B cell (primary cell): ENCODE data around the gene PRDM10. TPM values are rescaled to one million over a fixed set of nuclear protein-coding genes. Genes with fewer than 3 reads are reported as not detected.
"Not testable (repeated sequence)": the region's sequence is repeated elsewhere in the genome, so short reads cannot be mapped to it uniquely, and the experiment has no call there.

Experiments
- ATAC-seq: fragments of 200-7000 bp; cut with Tn5 transposase; one replicate; pipeline ENCODE4 v1.10.0; 2021; ENCODE audit warnings: low read depth, mild to moderate bottlenecking, moderate number of reproducible peaks, moderate library complexity
- CTCF ChIA-PET: fragments of 350-600 bp; sonication (Branson Sonifier 250); formaldehyde crosslinking; loops from one replicate; lab custom pipeline; 2021; ENCODE audit warnings: antibody characterized with exemption, inconsistent platforms; lab: Charles Lee
- POLR2A ChIA-PET: fragments of 350-600 bp; sonication (Branson Sonifier 250); formaldehyde crosslinking; loops from one replicate; lab custom pipeline; 2021; ENCODE audit warnings: antibody characterized with exemption; lab: Charles Lee
- DNase-seq: peaks from one replicate; pipeline ENCODE4 v3.0.0; 2013
- H2AFZ ChIP-seq: 2 replicates; pipeline ENCODE4 v1.6.1; 2012; ENCODE audit warnings: mild to moderate bottlenecking, low read depth, low read length; ENCODE audit not compliant: insufficient read depth, poor library complexity, severe bottlenecking
- H3K27ac ChIP-seq, 2 donors: 1 replicate in 1 of 2; 2 replicates in 1 of 2; pipeline ENCODE4 v1.5.1; 2012 to 2013; ENCODE audit warnings: low read length in 2 of 2, mild to moderate bottlenecking in 2 of 2, moderate library complexity in 1 of 2
- H3K27me3 ChIP-seq, 4 experiments: fragments of 200-600 bp in 1 of 4; sonication (generic) in 1 of 4; replicated peaks in 1 of 4; 1 replicate in 2 of 4; 2 replicates in 2 of 4; pipeline versions ENCODE4 v1.6.1 to v1.7.0; 2013 to 2016; ENCODE audit warnings: low read length in 3 of 4, mild to moderate bottlenecking in 2 of 4, mixed read lengths in 1 of 4, moderate library complexity in 1 of 4; ENCODE audit not compliant: insufficient read depth in 4 of 4, control insufficient read depth in 3 of 4; ENCODE audit errors: control extremely low read depth in 1 of 4
- H3K36me3 ChIP-seq, 2 experiments: replicated peaks in 1 of 2; 1 replicate in 1 of 2; 2 replicates in 1 of 2; pipeline versions ENCODE4 v1.6.1 to v1.7.1; 2013; ENCODE audit warnings: low read length in 1 of 2; ENCODE audit not compliant: insufficient read depth in 2 of 2, control insufficient read depth in 1 of 2; ENCODE audit errors: control extremely low read depth in 1 of 2, extremely low read depth in 1 of 2
- H3K4me1 ChIP-seq, 2 donors: fragments of 200-600 bp in 1 of 2; sonication (generic) in 1 of 2; 1 replicate in 1 of 2; 2 replicates in 1 of 2; pipeline versions ENCODE4 v1.5.1 to v1.6.1; 2013 to 2017; ENCODE audit warnings: low read length in 2 of 2; ENCODE audit not compliant: control insufficient read depth in 2 of 2, insufficient read depth in 2 of 2
- H3K4me2 ChIP-seq: replicated peaks from 2 replicates; pipeline ENCODE3; 2012; ENCODE audit warnings: mild to moderate bottlenecking, low read depth, low read length; ENCODE audit not compliant: poor library complexity, severe bottlenecking
- H3K4me3 ChIP-seq, 5 experiments: fragments of 200-600 bp in 1 of 5; sonication (generic) in 1 of 5; 1 replicate in 3 of 5; 2 replicates in 2 of 5; pipeline versions ENCODE4 v1.5.1 to v1.7.0; 2011 to 2016; ENCODE audit warnings: low read length in 4 of 5, mild to moderate bottlenecking in 4 of 5, low read depth in 2 of 5, control low read depth in 1 of 5, moderate library complexity in 1 of 5; ENCODE audit not compliant: insufficient read depth in 1 of 5; ENCODE audit errors: control extremely low read depth in 1 of 5, extremely low read depth in 1 of 5
- H3K79me2 ChIP-seq: fragments of 200-600 bp; sonication (generic); one replicate; pipeline ENCODE4 v1.6.0; 2016; ENCODE audit warnings: low read length; ENCODE audit not compliant: control insufficient read depth, insufficient read depth
- H3K9ac ChIP-seq: fragments of 200-600 bp; sonication (generic); 2 replicates; pipeline ENCODE4 v1.6.1; 2017; ENCODE audit warnings: mild to moderate bottlenecking, low read length, moderate library complexity
- H3K9me3 ChIP-seq, 3 donors: one replicate each; pipeline versions ENCODE4 v1.6.1 to v1.7.1; 2013; ENCODE audit warnings: low read length in 2 of 3; ENCODE audit not compliant: control insufficient read depth in 2 of 3, insufficient read depth in 1 of 3; ENCODE audit errors: control extremely low read depth in 1 of 3
- H4K20me1 ChIP-seq: 2 replicates; pipeline ENCODE4 v1.6.0; 2012; ENCODE audit warnings: mild to moderate bottlenecking, low read length; ENCODE audit not compliant: insufficient read depth, control insufficient read depth, poor library complexity, severe bottlenecking
- H3K27ac Mint-ChIP-seq: one replicate; pipeline ENCODE4 v1.8.0; 2021; ENCODE audit warnings: mixed read lengths
- H3K27me3 Mint-ChIP-seq: one replicate; pipeline ENCODE4 v1.8.0; 2021; ENCODE audit warnings: mixed read lengths
- H3K4me1 Mint-ChIP-seq: one replicate; pipeline ENCODE4 v1.8.0; 2021; ENCODE audit warnings: mixed read lengths
- H3K4me3 Mint-ChIP-seq: one replicate; pipeline ENCODE4 v1.8.0; 2021; ENCODE audit warnings: mixed read lengths
- H3K9me3 Mint-ChIP-seq: one replicate; pipeline ENCODE4 v1.8.0; 2022; ENCODE audit warnings: mixed read lengths; ENCODE audit not compliant: insufficient read depth
- CTCF ChIP-seq: fragments of 200-600 bp; IDR thresholded peaks from one replicate; pipeline ENCODE4 v1.8.0; 2022; ENCODE audit warnings: antibody characterized with exemption, mild to moderate bottlenecking
- EZH2 ChIP-seq: IDR thresholded peaks from 2 replicates; pipeline ENCODE4 v1.6.1; 2012; ENCODE audit warnings: borderline replicate concordance, low read depth, mild to moderate bottlenecking, moderate library complexity, low read length; ENCODE audit not compliant: insufficient read depth, poor library complexity, severe bottlenecking
- WGBS: methylation state at CpG from one replicate; pipeline ENCODE4 v1.1.5; 2013; ENCODE audit warnings: missing lambda C conversion rate; ENCODE audit not compliant: insufficient coverage; 5-methylcytosine and 5-hydroxymethylcytosine counted together
- intact Hi-C: fragments of 100-400 bp; cut with micrococcal nuclease; formaldehyde crosslinking; loops from one replicate; pipeline ENCODE4 v1.10.0; 2022
- polyA plus RNA-seq: library from polyadenylated mRNA; depleted of rRNA; stranded (reverse); fragments of >200 nt; gene quantifications from 2 replicates; pipeline ENCODE4 v1.2.3, GENCODE V29; 2012
- total RNA-seq, 2 donors: library from RNA; stranded (reverse); fragments of 120-200 nt in 1 of 2; gene quantifications; 1 replicate in 1 of 2; 2 replicates in 1 of 2; pipeline versions ENCODE4 v1.2.3 to v1.2.4, GENCODE V29; 2013 to 2022

The PRDM10 gene
- total and polyA plus RNA-seq, 2 donors (not counting 1 experiment from before 2014, with no cell fraction given) = 4.5 to 17.5 TPM

- H2AFZ ChIP-seq = no peak overlapping the region
- Mint-ChIP-seq H3K4me3 (no peak overlapping the region), H3K4me1 (peaks cover 13% of the 10 kb centered on the region), H3K9me3 (peaks cover 4% of the 10 kb centered on the region), H3K27ac (no peak overlapping the region), H3K27me3 (peaks cover 49% of the 10 kb centered on the region)
- no peak overlapping the region for H3K27ac ChIP-seq
- intact Hi-C loops = no loop called here
- H3K27me3 ChIP-seq = peaks cover 0 to 32% (median 16%) of the 10 kb centered on the region in 4 experiments
- H3K4me3 ChIP-seq = no peak overlapping the region
- 92% methylated on average over 3 of the region's 4 CpGs for WGBS
- DNase-seq (no peak), ATAC-seq (no peak)
- no peaks in the 10 kb centered on the region for H3K36me3 ChIP-seq
- ChIA-PET CTCF (no interaction called here), POLR2A (no interaction called here)
- TF ChIP-seq CTCF (no peak), EZH2 (no peak)
- no peaks in the 10 kb centered on the region for H3K79me2 ChIP-seq
- H4K20me1 ChIP-seq = no peaks in the 10 kb centered on the region
- peaks cover 7 to 9% of the 10 kb centered on the region in 2 donors for H3K4me1 ChIP-seq
- H3K4me2 ChIP-seq = no peak overlapping the region
- no peak overlapping the region for H3K9ac ChIP-seq
- H3K9me3 ChIP-seq = peaks cover 0 to 14% (median 3%) of the 10 kb centered on the region in 3 donors
These were observed 17.7 kb upstream of the PRDM10 start for GRCh38 chr11:130020323-130020722.

- H3K4me1 ChIP-seq, H3K4me3 ChIP-seq, POLR2A ChIA-PET, H3K36me3 ChIP-seq, H3K27ac Mint-ChIP-seq, DNase-seq, H3K27ac ChIP-seq, H3K4me3 Mint-ChIP-seq, H4K20me1 ChIP-seq, H3K4me2 ChIP-seq, intact Hi-C loops, H3K4me1 Mint-ChIP-seq, H3K9ac ChIP-seq, ATAC-seq, H2AFZ ChIP-seq, H3K79me2 ChIP-seq, CTCF ChIA-PET, H3K9me3 ChIP-seq, H3K9me3 Mint-ChIP-seq: not testable (repeated sequence)
- no CpG with 5 or more reads among the region's 3 CpGs for WGBS
- peaks cover 39% of the 10 kb centered on the region for H3K27me3 Mint-ChIP-seq
- peaks cover 0 to 27% (median 15%) of the 10 kb centered on the region in 4 experiments for H3K27me3 ChIP-seq
These were observed 13.2 kb upstream of the PRDM10 start for GRCh38 chr11:130015846-130016245.
